MG63 (cell line): ENCODE data around the gene GRM8. TPM values are rescaled to one million over a fixed set of nuclear protein-coding genes. Genes with fewer than 3 reads are reported as not detected.

ENCODE experiments used
- DNase-seq: peaks from one replicate; pipeline ENCODE4 v3.0.0-alpha.2; 2020
- H3K27me3 ChIP-seq: fragments of 250-450 bp; sonication (Bioruptor Pico); 2 replicates; pipeline ENCODE4 v1.5.1; 2020; ENCODE audit warnings: mild to moderate bottlenecking, moderate library complexity
- H3K36me3 ChIP-seq: fragments of 250-450 bp; sonication (Bioruptor Pico); 2 replicates; pipeline ENCODE4 v1.5.1; 2020; ENCODE audit warnings: mild to moderate bottlenecking, moderate library complexity
- H3K4me3 ChIP-seq: fragments of 250-450 bp; sonication (Bioruptor Pico); 2 replicates; pipeline ENCODE4 v1.5.1; 2020; ENCODE audit warnings: mild to moderate bottlenecking, moderate library complexity
- H3K9me3 ChIP-seq: fragments of 250-450 bp; sonication (Bioruptor Pico); 2 replicates; pipeline ENCODE4 v1.5.1; 2020; ENCODE audit warnings: mild to moderate bottlenecking, moderate library complexity
- total RNA-seq: library from RNA; depleted of rRNA; stranded (reverse); fragments of >200 nt; shearing (Covaris generic); gene quantifications from 2 replicates; pipeline ENCODE4 v1.2.3, GENCODE V29; 2014; ENCODE audit warnings: low replicate concordance; rRNA removed

Gene GRM8
- total RNA-seq, 1 experiment from 2014 or later, result not detected

- DNase-seq, result no peak
- H3K9me3 ChIP-seq, result no peaks in the 10 kb centered on the region
- H3K4me3 ChIP-seq, result no peak overlapping the region
- H3K36me3 ChIP-seq, result no peaks in the 10 kb centered on the region
- H3K27me3 ChIP-seq, result no peaks in the 10 kb centered on the region
These were observed 833.7 kb downstream of the GRM8 start for GRCh38 chr7:126419047-126419446.

GRCh38 chr7:126411821-126412383 is 840.8 kb downstream of the GRM8 start:
- H3K4me3 ChIP-seq, result 0 out of 2 replicates have a peak overlapping the region, but pooled peaks have one; percentile 7
- H3K27me3 ChIP-seq, result no peaks in the 10 kb centered on the region
- peak; percentile 68 for DNase-seq
- H3K9me3 ChIP-seq, result no peaks in the 10 kb centered on the region
- H3K36me3 ChIP-seq, result no peaks in the 10 kb centered on the region

- Histone ChIP-seq H3K9me3 (no peaks in the 10 kb centered on the region), H3K36me3 (no peaks in the 10 kb centered on the region), H3K27me3 (no peaks in the 10 kb centered on the region), H3K4me3 (peak overlapping the region; percentile 7; the same call in 1 of the 2 replicates)
- no peak for DNase-seq
These were observed 841.5 kb downstream of the GRM8 start for GRCh38 chr7:126411032-126411820.

- Histone ChIP-seq H3K9me3 (no peaks in the 10 kb centered on the region), H3K36me3 (no peaks in the 10 kb centered on the region), H3K27me3 (no peaks in the 10 kb centered on the region), H3K4me3 (no peak overlapping the region)
- DNase-seq, result no peak
These were observed 849.7 kb downstream of the GRM8 start for GRCh38 chr7:126403040-126403439.

- Histone ChIP-seq H3K9me3 (no peaks in the 10 kb centered on the region), H3K36me3 (no peaks in the 10 kb centered on the region), H3K4me3 (no peak overlapping the region), H3K27me3 (no peaks in the 10 kb centered on the region)
- DNase-seq, result no peak
These were observed 850.8 kb downstream of the GRM8 start for GRCh38 chr7:126401918-126402317.

- DNase-seq, result peak; percentile 3
- no peak overlapping the region for H3K4me3 ChIP-seq
These were observed 853.8 kb downstream of the GRM8 start for GRCh38 chr7:126398851-126399529.

GRCh38 chr7:126398285-126398684 is 854.5 kb downstream of the GRM8 start:
- peak; percentile 48 for DNase-seq
- Histone ChIP-seq H3K36me3 (no peaks in the 10 kb centered on the region), H3K4me3 (no peak overlapping the region), H3K27me3 (no peaks in the 10 kb centered on the region), H3K9me3 (no peaks in the 10 kb centered on the region)

More at GRCh38 chr7:126398851-126399529, 853.8 kb downstream of the GRM8 start:
- Histone ChIP-seq H3K27me3 (no peaks in the 10 kb centered on the region), H3K36me3 (no peaks in the 10 kb centered on the region), H3K9me3 (no peaks in the 10 kb centered on the region)

GRCh38 chr7:126394406-126394805 is 858.3 kb downstream of the GRM8 start:
- DNase-seq, result no peak
- Histone ChIP-seq H3K36me3 (no peaks in the 10 kb centered on the region), H3K9me3 (no peaks in the 10 kb centered on the region), H3K27me3 (no peaks in the 10 kb centered on the region), H3K4me3 (no peak overlapping the region)

Other genes with a start within 250 kb of the GRM8 start
- 5.3 and 6.9 TPM in 2 replicates for gene ZNF800, start 139.8 kb upstream of the GRM8 start, total RNA-seq